Breast epithelium (tissue), 3 donors: ENCODE measurements around the gene PLCB4.

Experiments used
- CTCF ChIP-seq, 3 donors: fragments of 450-650 bp; IDR thresholded peaks; one replicate each; pipeline ENCODE4 v1.5.1; 2016 to 2017; ENCODE audit warnings: antibody characterized with exemption in 3 of 3, mild to moderate bottlenecking in 3 of 3, moderate library complexity in 3 of 3
- POLR2AphosphoS5 ChIP-seq, 3 donors: sonication (generic); formaldehyde crosslinking; IDR thresholded peaks; one replicate each; pipeline ENCODE4 v1.6.1; 2017; ENCODE audit warnings: antibody characterized with exemption in 3 of 3

DNA sequence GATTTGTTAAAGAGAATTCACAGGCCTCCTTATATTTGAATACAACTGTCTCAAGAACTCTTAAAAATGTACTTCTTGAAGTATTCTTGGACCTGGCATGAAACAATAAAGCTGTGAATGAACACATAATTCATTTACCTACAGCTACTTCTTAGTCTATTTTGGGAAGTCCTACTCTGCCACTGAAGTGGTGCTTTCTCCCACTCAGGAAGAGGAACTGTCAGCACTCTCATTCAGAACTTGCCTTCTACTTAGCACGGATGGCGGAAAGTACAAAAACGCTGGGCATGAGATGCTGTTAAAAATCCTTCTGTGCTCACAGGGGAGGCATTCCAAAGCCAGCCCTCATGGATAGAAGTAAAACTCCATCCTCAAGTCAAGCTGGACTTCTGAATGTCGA lies 300.7 kb downstream of the PLCB4 start:
- TF ChIP-seq CTCF (IDR thresholded peaks at IDR 0.05) (no peak), POLR2AphosphoS5 (IDR thresholded peaks at IDR 0.05) (no peak)
